WTC11 (cell line): ENCODE results near the gene PLCG2. TPM values are rescaled to one million over a fixed set of nuclear protein-coding genes. Genes with fewer than 3 reads are reported as not detected.
A peak's percentile ranks its signal among the peaks of the same experiment; 100 is the strongest.

Experiments used
- ATAC-seq: fragments of 200-7000 bp; cut with Tn5 transposase; 2 replicates; pipeline ENCODE4 v1.10.0; 2021; ENCODE audit warnings: mild to moderate bottlenecking, moderate library complexity
- CTCF ChIA-PET: fragments of 300-600 bp; sonication (Branson Sonifier 250); formaldehyde crosslinking; loops from one replicate; lab custom pipeline; 2021; ENCODE audit warnings: antibody characterized with exemption; lab: Charles Lee
- POLR2A ChIA-PET: fragments of 350-600 bp; sonication (Branson Sonifier 250); formaldehyde crosslinking; loops from one replicate; lab custom pipeline; 2021; ENCODE audit warnings: antibody characterized with exemption; lab: Charles Lee
- DNase-seq: peaks from one replicate; pipeline ENCODE4 v3.0.0; 2021; ENCODE audit warnings: low spot score
- H3K27ac Mint-ChIP-seq: 2 replicates; pipeline ENCODE4 v1.8.0; 2021; ENCODE audit warnings: mixed read lengths
- H3K27me3 Mint-ChIP-seq: 2 replicates; pipeline ENCODE4 v1.8.0; 2021; ENCODE audit warnings: low read depth, mild to moderate bottlenecking, moderate library complexity, mixed read lengths
- H3K36me3 Mint-ChIP-seq: 2 replicates; pipeline ENCODE4 v1.8.0; 2021; ENCODE audit warnings: mixed read lengths
- H3K4me1 Mint-ChIP-seq: 2 replicates; pipeline ENCODE4 v1.8.0; 2022; ENCODE audit warnings: mixed read lengths
- H3K4me3 Mint-ChIP-seq: 2 replicates; pipeline ENCODE4 v1.8.0; 2021; ENCODE audit warnings: mild to moderate bottlenecking, moderate library complexity, mixed read lengths
- H3K9me3 Mint-ChIP-seq: 2 replicates; pipeline ENCODE4 v1.8.0; 2021; ENCODE audit warnings: mixed read lengths
- AR ChIP-seq: fragments of 250-450 bp; sonication (Bioruptor Pico); IDR thresholded peaks from 2 replicates; pipeline ENCODE4 v1.9.0; 2021; ENCODE audit warnings: mild to moderate bottlenecking
- CDX4 ChIP-seq: fragments of 250-450 bp; sonication (Bioruptor Pico); IDR thresholded peaks from 2 replicates; pipeline ENCODE4 v1.9.0; 2021; ENCODE audit warnings: moderate library complexity, mild to moderate bottlenecking, inconsistent platforms, borderline replicate concordance
- ESRRA ChIP-seq: sonication (generic); formaldehyde crosslinking; IDR thresholded peaks from 2 replicates; pipeline ENCODE4 v1.8.1; 2022; ENCODE audit warnings: mild to moderate bottlenecking, missing genetic modification reagents, borderline replicate concordance
- IRF1 ChIP-seq: sonication (generic); formaldehyde crosslinking; IDR thresholded peaks from 2 replicates; pipeline ENCODE4 v1.8.0; 2023; ENCODE audit warnings: missing genetic modification reagents
- JAZF1 ChIP-seq: fragments of 250-450 bp; sonication (Bioruptor Pico); IDR thresholded peaks from 2 replicates; pipeline ENCODE4 v1.9.0; 2021; ENCODE audit warnings: moderate library complexity, mild to moderate bottlenecking, inconsistent platforms
- MYBL2 ChIP-seq: sonication (generic); formaldehyde crosslinking; IDR thresholded peaks from 2 replicates; pipeline ENCODE4 v1.8.1; 2023; ENCODE audit warnings: mild to moderate bottlenecking, moderate library complexity, missing genetic modification reagents
- NFE2L1 ChIP-seq: sonication (generic); formaldehyde crosslinking; IDR thresholded peaks from 2 replicates; pipeline ENCODE4 v1.8.1; 2023; ENCODE audit warnings: missing genetic modification reagents
- NR1H2 ChIP-seq: sonication (generic); formaldehyde crosslinking; IDR thresholded peaks from 2 replicates; pipeline ENCODE4 v1.9.0; 2021; ENCODE audit warnings: mild to moderate bottlenecking, moderate library complexity, missing genetic modification reagents
- TEAD4 ChIP-seq: sonication (generic); formaldehyde crosslinking; IDR thresholded peaks from 2 replicates; pipeline ENCODE4 v1.8.0; 2022; ENCODE audit warnings: mild to moderate bottlenecking, missing genetic modification reagents
- USF1 ChIP-seq: sonication (generic); formaldehyde crosslinking; IDR thresholded peaks from 2 replicates; pipeline ENCODE4 v1.8.0; 2022; ENCODE audit warnings: mild to moderate bottlenecking, missing genetic modification reagents
- ZBTB43 ChIP-seq: sonication (generic); formaldehyde crosslinking; IDR thresholded peaks from 2 replicates; pipeline ENCODE4 v1.8.1; 2023; ENCODE audit warnings: mild to moderate bottlenecking, missing genetic modification reagents
- ZNF138 ChIP-seq: sonication (generic); formaldehyde crosslinking; conservative IDR thresholded peaks from 2 replicates; pipeline ENCODE4 v1.8.1; 2022; ENCODE audit warnings: mild to moderate bottlenecking, moderate library complexity, missing genetic modification reagents
- ZNF281 ChIP-seq: sonication (generic); formaldehyde crosslinking; IDR thresholded peaks from 2 replicates; pipeline ENCODE4 v1.8.0; 2023; ENCODE audit warnings: mild to moderate bottlenecking, missing genetic modification reagents
- ZNF423 ChIP-seq: fragments of 250-450 bp; sonication (Bioruptor Pico); IDR thresholded peaks from 2 replicates; pipeline ENCODE4 v2.1.2; 2022; ENCODE audit warnings: mild to moderate bottlenecking, moderate library complexity
- ZNF671 ChIP-seq: fragments of 250-450 bp; sonication (Bioruptor Pico); IDR thresholded peaks from 2 replicates; pipeline ENCODE4 v1.8.0; 2021; ENCODE audit warnings: mild to moderate bottlenecking
- total RNA-seq: library from RNA; stranded (reverse); gene quantifications from 3 replicates; pipeline ENCODE4 v1.2.3, GENCODE V29; 2021

The PLCG2 gene
- total RNA-seq, 1 experiment from 2014 or later = 7.0 TPM

GRCh38 chr16:81826523-81826922, 47.4 kb downstream of the PLCG2 start (continued):
- TF ChIP-seq CDX4 (CRISPR knock-in tag) (no peak), ZBTB43 (CRISPR knock-in tag) (no peak), MYBL2 (CRISPR knock-in tag) (no peak), JAZF1 (no peak)

GRCh38 chr16:81830845-81831540, 51.9 kb downstream of the PLCG2 start:
- TF ChIP-seq AR (CRISPR knock-in tag) (no peak), USF1 (CRISPR knock-in tag) (no peak), ESRRA (CRISPR knock-in tag) (no peak), ZNF138 (no peak), NFE2L1 (CRISPR knock-in tag) (no peak), NR1H2 (no peak), ZNF281 (CRISPR knock-in tag) (no peak), IRF1 (no peak), TEAD4 (no peak), ZNF671 (no peak), ZNF423 (CRISPR knock-in tag) (no peak)
- Mint-ChIP-seq H3K27me3 (no peaks in the 10 kb centered on the region), H3K27ac (peak overlapping the region; percentile 42; the same call in 1 of the 2 replicates), H3K4me1 (peaks cover 23% of the 10 kb centered on the region), H3K9me3 (no peaks in the 10 kb centered on the region), H3K4me3 (no peak overlapping the region), H3K36me3 (no peaks in the 10 kb centered on the region)
- no peak for ATAC-seq
- ChIA-PET CTCF (interaction anchor here (1.8 kb wide), 1 partner anchor 12 kb away, joined by 5 read pairs; no protein-coding TSS in a partner anchor), POLR2A (no interaction called here)
- DNase-seq = no peak
